SK-N-MC (cell line): ENCODE data around the gene PRDM15.

Source experiments
- DNase-seq: peaks from one replicate; pipeline ENCODE4 v3.0.0-alpha.2; 2011; ENCODE audit warnings: low read depth, low spot score
- H3K27ac ChIP-seq: fragments of 200-600 bp; sonication (generic); 2 replicates; pipeline ENCODE4 v1.5.1; 2016; ENCODE audit warnings: mixed run types
- H3K36me3 ChIP-seq: fragments of 200-600 bp; sonication (generic); 2 replicates; pipeline ENCODE4 v1.6.1; 2017; ENCODE audit warnings: antibody characterized with exemption, low read length, mixed read lengths; ENCODE audit not compliant: insufficient read depth
- H3K4me3 ChIP-seq: fragments of 200-600 bp; sonication (generic); 2 replicates; pipeline ENCODE4 v1.5.1; 2016
- H3K9ac ChIP-seq: fragments of 200-600 bp; sonication (generic); 2 replicates; pipeline ENCODE4 v1.8.0; 2017; ENCODE audit warnings: mixed run types, mixed read lengths; ENCODE audit not compliant: insufficient read length
- H3K9me3 ChIP-seq: fragments of 200-600 bp; sonication (generic); 2 replicates; pipeline ENCODE4 v1.6.1; 2017; ENCODE audit warnings: low read depth, mild to moderate bottlenecking, antibody characterized with exemption, low read length, moderate library complexity, mixed read lengths
- EZH2 ChIP-seq: fragments of 200-600 bp; sonication (generic); IDR thresholded peaks from one replicate; pipeline ENCODE4 v1.6.1; 2017; ENCODE audit warnings: antibody characterized with exemption
- FOXP2 ChIP-seq: optimal IDR thresholded peaks from 2 replicates; pipeline ENCODE3; 2011; ENCODE audit warnings: mild to moderate bottlenecking, moderate library complexity; ENCODE audit not compliant: insufficient read depth; ENCODE audit errors: extremely low read length, control extremely low read depth
- POLR2AphosphoS5 ChIP-seq: IDR thresholded peaks from 2 replicates; pipeline ENCODE4 v1.6.1; 2012; ENCODE audit warnings: mild to moderate bottlenecking, low read depth, low read length, borderline replicate concordance

Gene PRDM15

DNA sequence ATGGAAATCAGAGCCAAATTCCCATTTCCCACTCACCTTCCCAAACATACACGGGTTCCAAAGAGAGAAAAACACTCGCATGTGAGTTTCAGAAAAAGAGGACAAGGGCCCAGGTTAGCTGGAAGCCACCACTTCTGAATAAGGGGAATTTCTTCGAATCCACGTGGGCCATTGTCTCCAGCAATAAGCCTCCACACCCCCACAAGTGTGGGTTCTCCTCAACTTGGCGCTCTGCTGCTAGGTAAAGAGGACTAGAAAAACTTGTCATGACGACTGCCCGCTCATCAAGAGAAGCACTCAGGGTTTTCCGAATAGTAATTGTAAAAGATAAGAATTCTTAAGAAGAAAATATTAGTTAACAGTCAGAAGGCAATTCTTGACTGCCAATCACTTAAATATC is 30.6 kb downstream of the PRDM15 start:
- H3K36me3 ChIP-seq = peaks cover 8% of the 10 kb centered on the region; the same call in 1 of the 2 replicates
- H3K4me3 ChIP-seq = no peak overlapping the region
- TF ChIP-seq EZH2 (no peak), FOXP2 (no peak), POLR2AphosphoS5 (no peak)
- no peak for DNase-seq
- no peak overlapping the region for H3K27ac ChIP-seq
- H3K9me3 ChIP-seq = no peaks in the 10 kb centered on the region
- H3K9ac ChIP-seq = no peak overlapping the region

DNA sequence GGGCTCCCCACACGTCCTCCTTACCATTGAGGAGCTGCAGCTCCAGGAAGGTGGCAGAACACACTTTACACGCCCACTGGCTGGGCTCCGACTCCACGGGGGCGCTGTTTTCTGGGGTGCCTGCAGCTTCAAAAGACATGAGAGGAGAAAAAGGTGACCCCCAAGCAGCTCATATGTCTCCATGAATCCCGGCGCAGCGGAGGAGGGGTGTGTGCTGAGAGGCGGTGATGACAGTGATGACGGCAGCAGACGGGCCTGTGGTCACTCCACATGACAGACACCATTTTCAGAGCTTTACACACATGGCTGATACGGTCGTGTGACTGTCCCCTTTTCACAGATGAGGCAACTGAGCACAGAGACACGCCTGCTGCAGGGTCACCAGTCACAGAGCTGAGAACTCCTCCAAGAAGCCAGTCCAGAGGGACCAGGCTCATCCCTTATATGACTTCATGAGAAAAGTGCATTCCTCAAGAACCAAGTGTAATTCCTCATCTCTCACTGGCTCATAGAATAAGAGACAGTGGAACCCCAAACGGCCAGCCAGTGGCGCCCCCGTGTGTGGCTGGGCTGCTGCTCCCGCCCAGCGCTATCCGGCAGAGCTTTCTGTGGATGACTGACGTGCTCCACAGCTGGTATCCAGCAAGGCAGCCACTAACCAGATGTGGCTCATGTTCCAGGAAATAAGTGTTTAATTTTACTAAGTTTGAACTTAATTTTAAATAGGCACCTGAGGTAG is 31.9 kb downstream of the PRDM15 start:
- Histone ChIP-seq H3K36me3 (peaks cover 3% of the 10 kb centered on the region; the same call in 1 of the 2 replicates), H3K9me3 (no peaks in the 10 kb centered on the region), H3K27ac (no peak overlapping the region), H3K9ac (no peak overlapping the region), H3K4me3 (no peak overlapping the region)
- DNase-seq = no peak
- TF ChIP-seq POLR2AphosphoS5 (no peak), FOXP2 (no peak), EZH2 (no peak)

DNA sequence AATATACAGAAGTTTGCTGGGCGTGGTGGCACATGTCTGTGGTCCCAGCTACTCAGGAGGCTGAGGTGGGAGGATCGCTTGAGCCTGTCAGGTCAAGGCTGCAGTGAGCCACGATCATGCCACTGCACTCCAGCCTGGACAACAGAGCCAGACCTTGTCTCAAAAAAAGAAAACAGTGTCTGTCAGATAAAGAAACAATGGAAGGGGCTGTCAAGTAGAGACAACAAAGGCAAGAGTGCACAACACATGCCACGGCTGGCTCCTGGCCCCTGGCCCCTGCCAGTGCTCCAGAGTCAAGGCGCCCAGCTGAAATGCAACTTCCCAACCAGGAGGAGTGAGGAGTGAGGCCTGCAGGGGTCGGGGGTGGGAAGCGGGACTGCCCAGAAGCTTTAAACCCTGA is 32.6 kb downstream of the PRDM15 start:
- TF ChIP-seq EZH2 (no peak), FOXP2 (no peak), POLR2AphosphoS5 (no peak)
- peak overlapping the region; percentile 57 for H3K27ac ChIP-seq
- H3K4me3 ChIP-seq = no peak overlapping the region
- DNase-seq = no peak
- H3K36me3 ChIP-seq = peaks cover 3% of the 10 kb centered on the region; the same call in 1 of the 2 replicates
- H3K9me3 ChIP-seq = 0 out of 2 replicates have a peak, but pooled peaks cover 1% of the 10 kb centered on the region
- no peak overlapping the region for H3K9ac ChIP-seq

DNA sequence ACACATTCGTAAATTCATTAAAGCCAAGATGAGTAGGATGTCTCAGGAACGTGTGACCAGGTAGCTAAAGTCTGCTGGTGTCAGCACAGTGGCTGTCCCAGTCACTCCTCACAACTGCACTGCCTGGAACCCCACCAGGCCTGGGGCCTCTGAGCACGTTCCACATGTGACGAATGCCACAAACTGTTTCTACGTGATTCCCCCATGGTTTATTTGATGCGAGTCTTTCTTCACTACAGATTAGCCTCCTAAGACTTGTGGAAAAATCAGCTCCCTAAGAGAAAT is 33.2 kb downstream of the PRDM15 start:
- Histone ChIP-seq H3K27ac (peak overlapping the region; percentile 57), H3K36me3 (peaks cover 5% of the 10 kb centered on the region; the same call in 1 of the 2 replicates), H3K4me3 (no peak overlapping the region), H3K9ac (no peak overlapping the region), H3K9me3 (peaks cover 6% of the 10 kb centered on the region; the same call in 1 of the 2 replicates)
- TF ChIP-seq EZH2 (no peak), POLR2AphosphoS5 (no peak), FOXP2 (no peak)
- DNase-seq = no peak

DNA sequence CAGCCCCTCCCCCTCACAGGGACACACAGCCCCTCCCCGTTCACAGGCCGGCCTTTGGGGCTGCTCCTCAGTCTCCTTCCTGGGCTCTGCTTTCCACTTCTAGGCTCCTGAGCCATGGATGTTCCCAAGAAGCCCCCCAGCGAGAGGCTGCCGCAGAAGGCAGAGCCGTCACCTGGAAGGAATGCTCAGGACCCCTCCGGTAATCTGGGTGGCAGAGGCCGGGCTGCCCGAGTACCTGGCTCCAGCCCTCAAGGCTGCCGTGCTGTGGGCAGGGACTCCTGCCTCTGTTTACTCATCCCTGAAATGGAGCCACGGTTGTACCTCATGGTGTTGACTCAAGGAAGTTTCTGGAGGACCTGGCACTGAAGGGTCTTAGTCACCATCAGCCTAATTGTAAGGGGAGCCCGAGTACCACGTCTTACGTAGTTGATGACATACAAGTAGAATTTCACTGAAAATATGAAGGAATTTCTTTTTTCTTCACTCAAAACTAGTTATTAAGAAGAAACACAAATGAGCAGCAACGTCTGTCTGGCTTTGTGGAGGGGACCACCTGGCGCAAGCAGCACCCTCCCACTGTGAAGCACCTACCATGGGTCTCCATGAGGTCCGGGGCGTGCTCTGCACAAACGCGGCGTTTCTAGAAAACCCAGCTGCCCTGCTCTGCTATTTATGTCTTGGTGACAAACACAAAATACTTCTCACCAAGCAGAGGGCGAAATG is 33.7 kb downstream of the PRDM15 start:
- Histone ChIP-seq H3K27ac (peak overlapping the region; percentile 57), H3K4me3 (no peak overlapping the region), H3K9ac (no peak overlapping the region), H3K36me3 (peaks cover 9% of the 10 kb centered on the region; the same call in 1 of the 2 replicates), H3K9me3 (peaks cover 9% of the 10 kb centered on the region; the same call in 1 of the 2 replicates)
- TF ChIP-seq FOXP2 (no peak), POLR2AphosphoS5 (no peak), EZH2 (no peak)
- DNase-seq = no peak

DNA sequence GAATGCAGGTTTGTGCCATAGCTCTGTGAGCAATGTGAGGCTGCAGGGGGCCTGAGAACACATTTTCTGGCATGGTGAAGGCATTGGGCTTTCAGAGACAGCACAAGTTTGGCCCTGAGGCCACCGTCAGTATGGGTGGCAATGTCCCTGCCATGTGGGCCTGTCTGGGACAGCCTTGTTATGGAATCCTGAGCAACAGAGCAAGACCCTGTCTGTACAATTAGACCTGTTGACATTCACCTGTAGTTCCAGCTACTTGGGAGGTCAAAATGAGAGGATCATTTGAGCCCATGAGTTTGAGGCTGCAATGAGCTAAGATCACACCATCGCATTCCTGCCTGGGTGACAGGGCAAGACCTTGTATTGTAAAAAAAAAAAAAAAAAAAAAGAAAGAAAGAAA is 35.6 kb downstream of the PRDM15 start:
- H3K9ac ChIP-seq = no peak overlapping the region
- H3K4me3 ChIP-seq = no peak overlapping the region
- H3K36me3 ChIP-seq = peaks cover 9% of the 10 kb centered on the region; the same call in 1 of the 2 replicates
- H3K9me3 ChIP-seq = peaks cover 9% of the 10 kb centered on the region; the same call in 1 of the 2 replicates
- TF ChIP-seq EZH2 (no peak), FOXP2 (no peak), POLR2AphosphoS5 (no peak)
- H3K27ac ChIP-seq = no peak overlapping the region
- DNase-seq = no peak

DNA sequence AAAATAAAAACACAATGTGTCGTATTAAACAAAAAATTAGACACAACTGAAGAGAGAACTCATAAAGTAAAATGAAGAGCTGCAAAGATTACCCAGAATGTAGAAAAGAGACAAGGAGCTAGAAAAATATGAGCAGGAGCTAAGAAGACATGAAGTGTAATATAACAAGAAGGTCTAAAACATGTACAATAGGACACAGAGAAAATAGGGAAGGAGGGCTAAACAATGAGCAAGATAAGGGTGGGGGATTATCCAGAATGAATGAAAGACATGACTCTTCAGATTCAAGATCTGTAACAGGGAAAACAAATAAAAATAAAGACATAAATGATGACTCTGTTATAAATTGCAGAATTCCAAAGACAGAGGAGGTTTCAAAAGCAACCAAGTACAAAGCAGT is 38.3 kb downstream of the PRDM15 start:
- no peak for TF ChIP-seq EZH2
- TF ChIP-seq POLR2AphosphoS5 = no peak
- no peak for TF ChIP-seq FOXP2

DNA sequence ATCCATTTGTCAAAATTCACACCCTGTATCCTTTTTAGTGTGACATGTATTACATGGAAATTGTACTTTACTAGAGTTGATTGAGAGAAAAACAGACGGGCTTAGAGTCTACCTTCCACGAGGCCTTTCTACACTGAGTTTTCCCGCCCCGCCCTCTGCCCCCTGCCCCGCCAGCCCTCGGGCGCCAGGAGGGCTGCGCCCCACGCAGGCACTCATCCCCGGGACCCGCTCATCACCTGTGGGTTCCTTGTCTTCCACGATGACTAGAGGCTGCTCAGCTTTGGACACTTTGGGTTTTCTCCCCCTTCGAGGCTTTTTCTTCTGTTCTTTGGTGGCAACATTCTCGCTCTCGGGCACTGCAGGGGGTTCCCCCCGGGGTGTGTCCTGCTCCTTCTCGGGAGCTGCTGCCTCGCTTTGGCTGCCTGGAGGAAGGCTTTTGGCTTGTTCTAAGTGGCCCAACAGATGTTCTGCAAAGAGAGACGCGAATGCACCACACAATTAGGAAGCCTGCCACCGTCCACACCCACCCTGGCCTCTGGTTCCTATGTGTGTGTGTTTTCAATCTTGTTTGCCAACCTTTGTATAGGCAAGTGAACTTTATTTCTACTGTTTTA is 39.6 kb downstream of the PRDM15 start:
- Histone ChIP-seq H3K27ac (no peak overlapping the region), H3K9me3 (peaks cover 9% of the 10 kb centered on the region; the same call in 1 of the 2 replicates), H3K4me3 (no peak overlapping the region), H3K9ac (no peak overlapping the region), H3K36me3 (peaks cover 32% of the 10 kb centered on the region; the same call in 1 of the 2 replicates)
- TF ChIP-seq FOXP2 = no peak
- TF ChIP-seq POLR2AphosphoS5 = no peak
- no peak for DNase-seq

More for the DNA sequence above, 38.3 kb downstream of the PRDM15 start:
- Histone ChIP-seq H3K36me3 (peaks cover 25% of the 10 kb centered on the region; the same call in 1 of the 2 replicates), H3K27ac (no peak overlapping the region), H3K9ac (no peak overlapping the region), H3K9me3 (peaks cover 9% of the 10 kb centered on the region; the same call in 1 of the 2 replicates), H3K4me3 (no peak overlapping the region)
- DNase-seq = no peak
